Ishikawa (cell line): ENCODE data around the gene CKAP5.

Experiments
- CEBPB ChIP-seq: IDR thresholded peaks from 2 replicates; pipeline ENCODE4 v1.6.1; 2012
- CREB1 ChIP-seq: IDR thresholded peaks from 2 replicates; pipeline ENCODE4 v1.6.1; 2012; ENCODE audit warnings: low read depth
- EGR1 ChIP-seq: IDR thresholded peaks from 2 replicates; pipeline ENCODE4 v1.6.1; 2012
- EP300 ChIP-seq: IDR thresholded peaks from 2 replicates; pipeline ENCODE4 v1.6.1; 2012; ENCODE audit warnings: borderline replicate concordance
- FOXM1 ChIP-seq: IDR thresholded peaks from 2 replicates; pipeline ENCODE4 v1.6.1; 2012; ENCODE audit warnings: low read depth, borderline replicate concordance
- MAX ChIP-seq: IDR thresholded peaks from 2 replicates; pipeline ENCODE4 v1.6.1; 2012
- NFIC ChIP-seq: IDR thresholded peaks from 2 replicates; pipeline ENCODE4 v1.6.1; 2012
- RAD21 ChIP-seq: IDR thresholded peaks from 2 replicates; pipeline ENCODE4 v1.6.1; 2012; ENCODE audit warnings: low read depth
- REST ChIP-seq: IDR thresholded peaks from 2 replicates; pipeline ENCODE4 v1.6.1; 2012; ENCODE audit warnings: low read depth, mild to moderate bottlenecking
- TAF1 ChIP-seq: IDR thresholded peaks from 2 replicates; pipeline ENCODE4 v1.6.1; 2012; ENCODE audit warnings: low read depth, mild to moderate bottlenecking
- TCF12 ChIP-seq: IDR thresholded peaks from 2 replicates; pipeline ENCODE4 v1.6.1; 2012; ENCODE audit warnings: low read depth
- TEAD4 ChIP-seq: IDR thresholded peaks from 2 replicates; pipeline ENCODE4 v1.6.1; 2012
- USF1 ChIP-seq: IDR thresholded peaks from 2 replicates; pipeline ENCODE4 v1.6.1; 2012
- YY1 ChIP-seq: IDR thresholded peaks from 2 replicates; pipeline ENCODE4 v1.6.1; 2012; ENCODE audit warnings: low read depth
- ZBTB7A ChIP-seq: IDR thresholded peaks from 2 replicates; pipeline ENCODE4 v1.6.1; 2012; ENCODE audit warnings: low read depth

CKAP5 gene

GRCh38 chr11:46845740-46846509 lies at the start of gene CKAP5:
CKAP5 (minus strand) TSS chr11:46846280; CDS start chr11:46821231, 25,049 bp downstream.
- TF ChIP-seq USF1 (peak; percentile 79), MAX (peak; percentile 89), EGR1 (no peak; the same call in none of the 2 replicates), ZBTB7A (0 out of 2 replicates have a peak, but pooled peaks have one; percentile 59), EP300 (no peak), YY1 (0 out of 2 replicates have a peak, but pooled peaks have one; percentile 45), FOXM1 (peak; percentile 98), RAD21 (no peak), TAF1 (peak; percentile 79), CEBPB (peak; percentile 4; the same call in 1 of the 2 replicates), NFIC (0 out of 2 replicates have a peak, but pooled peaks have one; percentile 20), TCF12 (no peak), TEAD4 (peak; percentile 8; the same call in 1 of the 2 replicates), REST (0 out of 2 replicates have a peak, but pooled peaks have one; percentile 19), CREB1 (peak; percentile 23; the same call in 1 of the 2 replicates)

- TF ChIP-seq EGR1 (no peak), CREB1 (no peak), RAD21 (no peak), REST (no peak)
These were observed 49.7 kb upstream of the CKAP5 start for GRCh38 chr11:46895821-46896220.

- no peak for TF ChIP-seq USF1
- TF ChIP-seq MAX: no peak
- TF ChIP-seq YY1: no peak
- TF ChIP-seq NFIC: no peak
These were observed 48.9 kb upstream of the CKAP5 start for GRCh38 chr11:46894961-46895360.

- no peak for TF ChIP-seq TCF12
- no peak for TF ChIP-seq EP300
- no peak for TF ChIP-seq TAF1
- TF ChIP-seq CREB1: no peak
- TF ChIP-seq ZBTB7A: no peak
- TF ChIP-seq REST: no peak
- TF ChIP-seq USF1: no peak
- no peak for TF ChIP-seq TEAD4
- no peak for TF ChIP-seq FOXM1
- TF ChIP-seq YY1: no peak
- TF ChIP-seq EGR1: no peak
- TF ChIP-seq CEBPB: no peak
These were observed 48.4 kb upstream of the CKAP5 start for GRCh38 chr11:46894506-46894905.
